ENCODE measurements around the gene NR0B1. TPM values are rescaled to one million over a fixed set of nuclear protein-coding genes. Genes with fewer than 3 reads are reported as not detected.

The NR0B1 gene
- polyA plus RNA-seq, 2 of the 4 experiments (the other 2 are of a cell fraction), result 17.9 to 26.6 TPM

GRCh38 chrX:30307466-30307865 lies 1.7 kb downstream of the NR0B1 start:
- Histone ChIP-seq H3K27ac (peak overlapping the region; percentile 88 to 97), H3K4me1 (peaks cover 34% of the 10 kb centered on the region), H3K9me3 (no peaks in the 10 kb centered on the region), H3K4me2 (peak overlapping the region; percentile 76), H3K4me3 (peak overlapping the region; percentile 83)
- CTCF ChIA-PET, result interaction anchor here (0.8 to 2.2 kb wide), 17 partner anchors 9 to 206 kb away, joined by 3 to 17 read pairs (median 7); no protein-coding TSS in a partner anchor
- DNase-seq (ENCODE audit: low read depth in 1 of 2, low spot score in 1 of 2) (no peak), FAIRE-seq (peak; percentile 70), ATAC-seq (no peak)
- 0% methylated on average over 1 of the region's 1 CpG for WGBS (ENCODE audit: missing lambda C conversion rate)
- POLR2A ChIA-PET, result interaction anchor here (1.7 kb wide), 1 partner anchor 24 kb away, joined by 6 read pairs; no protein-coding TSS in a partner anchor
- TF ChIP-seq RAD21 (conservative IDR thresholded peaks at IDR 0.05 in 1 of 2, IDR thresholded peaks at IDR 0.05 in 1 of 2) (no peak), FOSL2 (IDR thresholded peaks at IDR 0.05) (no peak), FOSL2 (CRISPR knock-in tag; IDR thresholded peaks at IDR 0.05) (no peak), HOXB5 (CRISPR knock-in tag; IDR thresholded peaks at IDR 0.05) (no peak), EHMT2 (IDR thresholded peaks at IDR 0.05; ENCODE audit: low read depth) (no peak), JUNB (IDR thresholded peaks at IDR 0.05) (no peak), E2F6 (IDR thresholded peaks at IDR 0.05; ENCODE audit: borderline replicate concordance, low read depth) (no peak), HEYL (CRISPR knock-in tag; IDR thresholded peaks at IDR 0.05) (no peak)

GRCh38 chrX:30304866-30305265 lies 4.3 kb downstream of the NR0B1 start:
- ATAC-seq (no peak), FAIRE-seq (no peak), DNase-seq (ENCODE audit: low read depth in 1 of 2, low spot score in 1 of 2) (peak in 1 of 2 experiments; percentile 75)
- Histone ChIP-seq H3K4me3 (peak overlapping the region; percentile 83), H3K4me1 (peaks cover 52% of the 10 kb centered on the region), H3K9me3 (no peaks in the 10 kb centered on the region), H3K27ac (peak overlapping the region; percentile 50 to 88), H3K4me2 (peak overlapping the region; percentile 76)
- ChIA-PET CTCF (interaction anchor here (1.2 kb wide), 1 partner anchor 200 kb away, joined by 3 read pairs; no protein-coding TSS in a partner anchor), POLR2A (no interaction called here)
- WGBS (ENCODE audit: missing lambda C conversion rate), result 2% methylated on average over 6 of the region's 6 CpGs
- no peak for TF ChIP-seq HOXB13 (CRISPR knock-in tag; IDR thresholded peaks at IDR 0.05; ENCODE audit: low read depth)
- no peak for TF ChIP-seq HOXB5 (CRISPR knock-in tag; IDR thresholded peaks at IDR 0.05)
- TF ChIP-seq MYC (IDR thresholded peaks at IDR 0.05; ENCODE audit: borderline replicate concordance, low read length), result no peak
- no peak for TF ChIP-seq NFE2L2 (conservative IDR thresholded peaks at IDR 0.05; ENCODE audit: low read length)
- TF ChIP-seq FOSL2 (IDR thresholded peaks at IDR 0.05), result no peak
- TF ChIP-seq FOSL2 (CRISPR knock-in tag; IDR thresholded peaks at IDR 0.05), result peak; percentile 70
- TF ChIP-seq MAX (IDR thresholded peaks at IDR 0.05), result 0 out of 2 replicates have a peak, but pooled peaks have one; percentile 18
- no peak; the same call in 1 of the 2 replicates for TF ChIP-seq RARB (CRISPR knock-in tag; IDR thresholded peaks at IDR 0.05)
- no peak for TF ChIP-seq CHD2 (IDR thresholded peaks at IDR 0.05; ENCODE audit: low read length, partially characterized antibody)
- TF ChIP-seq NPAS2 (CRISPR knock-in tag; IDR thresholded peaks at IDR 0.05; ENCODE audit: borderline replicate concordance), result no peak
- TF ChIP-seq ZSCAN20 (CRISPR knock-in tag; IDR thresholded peaks at IDR 0.05), result no peak
- TF ChIP-seq EHMT2 (IDR thresholded peaks at IDR 0.05; ENCODE audit: low read depth), result no peak
- TF ChIP-seq, protein P1, sequence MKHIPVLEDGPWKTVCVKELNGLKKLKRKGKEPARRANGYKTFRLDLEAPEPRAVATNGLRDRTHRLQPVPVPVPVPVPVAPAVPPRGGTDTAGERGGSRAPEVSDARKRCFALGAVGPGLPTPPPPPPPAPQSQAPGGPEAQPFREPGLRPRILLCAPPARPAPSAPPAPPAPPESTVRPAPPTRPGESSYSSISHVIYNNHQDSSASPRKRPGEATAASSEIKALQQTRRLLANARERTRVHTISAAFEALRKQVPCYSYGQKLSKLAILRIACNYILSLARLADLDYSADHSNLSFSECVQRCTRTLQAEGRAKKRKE (CRISPR knock-in tag; IDR thresholded peaks at IDR 0.05; ENCODE audit: low read depth), result no peak
- no peak; a peak in 1 of 5 replicates for TF ChIP-seq JUN (IDR thresholded peaks at IDR 0.05)
- TF ChIP-seq MAZ (IDR thresholded peaks at IDR 0.05; ENCODE audit: borderline replicate concordance, low read depth, low read length), result no peak
- TF ChIP-seq RFX5 (IDR thresholded peaks at IDR 0.05), result no peak
- peak; percentile 43 for TF ChIP-seq USF2 (IDR thresholded peaks at IDR 0.05)
- TF ChIP-seq CBX8 (IDR thresholded peaks at IDR 0.05), result no peak
- TF ChIP-seq ZFP36 (IDR thresholded peaks at IDR 0.05; ENCODE audit: borderline replicate concordance, partially characterized antibody), result no peak
- TF ChIP-seq EHF (CRISPR knock-in tag; IDR thresholded peaks at IDR 0.05), result no peak
- no peak for TF ChIP-seq BHLHE40 (IDR thresholded peaks at IDR 0.05; ENCODE audit: low read depth, low read length)
